PC-3 (cell line): ENCODE measurements around the gene JAKMIP1. TPM values are rescaled to one million over a fixed set of nuclear protein-coding genes. Genes with fewer than 3 reads are reported as not detected.

ENCODE experiments used
- ATAC-seq: fragments of 200-7000 bp; cut with Tn5 transposase; 2 replicates; pipeline ENCODE4 v1.9.1; 2020; ENCODE audit warnings: mild to moderate bottlenecking, moderate library complexity
- BruUV-seq: library from RNA; stranded (reverse); fragments of 400-500 nt; replicated peaks from 2 replicates; lab custom pipeline; 2021; lab: Mats Ljungman, UMichigan
- CTCF ChIA-PET: fragments of 300-600 bp; sonication (Branson Sonifier 250); formaldehyde crosslinking; loops from one replicate; lab custom pipeline; 2022; ENCODE audit warnings: antibody characterized with exemption; lab: Charles Lee
- POLR2A ChIA-PET: fragments of 300-600 bp; sonication (Branson Sonifier 250); formaldehyde crosslinking; loops from one replicate; lab custom pipeline; 2022; ENCODE audit warnings: antibody characterized with exemption; ENCODE audit not compliant: unreplicated experiment; lab: Charles Lee
- DNase-seq: peaks from one replicate; pipeline ENCODE4 v3.0.0-alpha.2; 2015
- H2AFZ ChIP-seq: fragments of 300-600 bp; sonication (generic); 2 replicates; pipeline ENCODE4 v1.6.0; 2016; ENCODE audit warnings: antibody characterized with exemption, low read length
- H3F3A ChIP-seq: fragments of 300-600 bp; sonication (generic); one replicate; pipeline ENCODE4 v1.6.0; 2017; ENCODE audit warnings: antibody characterized with exemption, low read length, control low read depth, mild to moderate bottlenecking; ENCODE audit not compliant: unreplicated experiment
- H3K27ac ChIP-seq: fragments of 300-600 bp; sonication (generic); 2 replicates; pipeline ENCODE4 v1.5.1; 2016; ENCODE audit warnings: mild to moderate bottlenecking, low read length
- H3K27me3 ChIP-seq: fragments of 300-600 bp; sonication (generic); 2 replicates; pipeline ENCODE4 v1.6.1; 2016; ENCODE audit warnings: low read length, mixed read lengths
- H3K36me3 ChIP-seq: fragments of 300-600 bp; sonication (generic); 2 replicates; pipeline ENCODE4 v1.6.1; 2016; ENCODE audit warnings: low read depth, mixed run types, low read length, mixed read lengths
- H3K4me1 ChIP-seq: fragments of 300-600 bp; sonication (generic); 2 replicates; pipeline ENCODE4 v1.5.1; 2016; ENCODE audit warnings: low read length; ENCODE audit not compliant: insufficient read depth
- H3K4me2 ChIP-seq: fragments of 300-600 bp; sonication (generic); 2 replicates; pipeline ENCODE4 v1.6.0; 2016; ENCODE audit warnings: low read length
- H3K4me3 ChIP-seq: fragments of 300-600 bp; sonication (generic); 2 replicates; pipeline ENCODE4 v1.5.1; 2016; ENCODE audit warnings: mild to moderate bottlenecking, low read length, mixed read lengths
- H3K79me2 ChIP-seq: fragments of 300-600 bp; sonication (generic); 2 replicates; pipeline ENCODE4 v1.6.1; 2017; ENCODE audit warnings: low read length, mixed read lengths
- H3K9ac ChIP-seq: fragments of 300-600 bp; sonication (generic); 2 replicates; pipeline ENCODE4 v1.6.0; 2016; ENCODE audit warnings: mild to moderate bottlenecking, low read length
- H3K9me2 ChIP-seq: fragments of 300-600 bp; sonication (generic); replicated peaks from 2 replicates; pipeline ENCODE4 v1.6.1; 2016; ENCODE audit warnings: mixed run types, low read length, mixed read lengths
- H3K9me3 ChIP-seq: fragments of 300-600 bp; sonication (generic); 2 replicates; pipeline ENCODE4 v1.6.1; 2016; ENCODE audit warnings: low read length, mixed read lengths
- H4K20me1 ChIP-seq: fragments of 300-600 bp; sonication (generic); 2 replicates; pipeline ENCODE4 v1.6.1; 2016; ENCODE audit warnings: low read length, mixed read lengths
- CTCF ChIP-seq: fragments of 300-600 bp; sonication (generic); conservative IDR thresholded peaks from 2 replicates; pipeline ENCODE4 v1.5.1; 2017; ENCODE audit warnings: antibody characterized with exemption, low read depth, mild to moderate bottlenecking, low read length
- EZH2 ChIP-seq: fragments of 300-600 bp; sonication (generic); IDR thresholded peaks from one replicate; pipeline ENCODE4 v1.6.1; 2017; ENCODE audit warnings: antibody characterized with exemption, mild to moderate bottlenecking, low read length; ENCODE audit not compliant: unreplicated experiment
- EZH2phosphoT487 ChIP-seq: fragments of 300-600 bp; sonication (generic); IDR thresholded peaks from 2 replicates; pipeline ENCODE4 v1.6.1; 2018; ENCODE audit warnings: mild to moderate bottlenecking, antibody characterized with exemption, low read length, borderline replicate concordance
- intact Hi-C: fragments of 100-400 bp; cut with micrococcal nuclease; formaldehyde crosslinking; loops from 2 replicates; pipeline ENCODE4 v1.9.0; 2023
- total RNA-seq: library from RNA; depleted of rRNA; stranded (reverse); fragments of >200 nt; gene quantifications from 2 replicates; pipeline ENCODE4 v1.2.3, GENCODE V29; 2014

JAKMIP1 gene
- total RNA-seq, 1 experiment from 2014 or later: 0.04 TPM

GRCh38 chr4:6054162-6054922 lies 146.0 kb downstream of the JAKMIP1 start:
- no peaks in the 10 kb centered on the region for H3K4me1 ChIP-seq
- H2AFZ ChIP-seq: no peak overlapping the region
- no peak overlapping the region for H3K27ac ChIP-seq
- TF ChIP-seq EZH2: no peak
- ChIA-PET POLR2A (no interaction called here), CTCF (no interaction called here)
- DNase-seq: no peak
- ATAC-seq: no peak
- no peaks in the 10 kb centered on the region for H3K36me3 ChIP-seq
- H4K20me1 ChIP-seq: no peaks in the 10 kb centered on the region
- no peaks in the 10 kb centered on the region for H3F3A ChIP-seq
- no peaks in the 10 kb centered on the region for H3K9me3 ChIP-seq
- no TSS peak for BruUV-seq
- peaks cover 7% of the 10 kb centered on the region; the same call in 1 of the 2 replicates for H3K27me3 ChIP-seq
- intact Hi-C loops: no loop called here
- no peak overlapping the region for H3K4me3 ChIP-seq
- H3K9ac ChIP-seq: no peak overlapping the region
- no peaks in the 10 kb centered on the region for H3K79me2 ChIP-seq
- H3K9me2 ChIP-seq: no peaks in the 10 kb centered on the region
- no peak overlapping the region for H3K4me2 ChIP-seq

GRCh38 chr4:6052679-6053078 lies 147.7 kb downstream of the JAKMIP1 start:
- H3K9me2 ChIP-seq: no peaks in the 10 kb centered on the region
- peaks cover 7% of the 10 kb centered on the region; the same call in 1 of the 2 replicates for H3K27me3 ChIP-seq
- no peak overlapping the region for H2AFZ ChIP-seq
- H3K79me2 ChIP-seq: no peaks in the 10 kb centered on the region
- no peaks in the 10 kb centered on the region for H3K4me1 ChIP-seq
- H3F3A ChIP-seq: no peaks in the 10 kb centered on the region
- peak; percentile 13 for DNase-seq
- H3K9me3 ChIP-seq: no peaks in the 10 kb centered on the region
- H3K4me3 ChIP-seq: no peak overlapping the region
- no peaks in the 10 kb centered on the region for H4K20me1 ChIP-seq
- ChIA-PET CTCF (no interaction called here), POLR2A (no interaction called here)
- no peak for TF ChIP-seq EZH2phosphoT487
- TF ChIP-seq EZH2: no peak
- TF ChIP-seq CTCF: no peak
- no peak overlapping the region for H3K9ac ChIP-seq
- no TSS peak for BruUV-seq
- ATAC-seq: no peak
- no peaks in the 10 kb centered on the region for H3K36me3 ChIP-seq
- intact Hi-C loops: no loop called here
- H3K27ac ChIP-seq: no peak overlapping the region
- H3K4me2 ChIP-seq: no peak overlapping the region

- ATAC-seq (no peak), DNase-seq (no peak)
- CTCF ChIA-PET: no interaction called here
- Histone ChIP-seq H3K4me2 (no peak overlapping the region), H3K27me3 (peaks cover 7% of the 10 kb centered on the region; the same call in 1 of the 2 replicates), H3K79me2 (no peaks in the 10 kb centered on the region), H4K20me1 (no peaks in the 10 kb centered on the region), H3K9me3 (no peaks in the 10 kb centered on the region), H2AFZ (no peak overlapping the region), H3K27ac (no peak overlapping the region), H3K36me3 (no peaks in the 10 kb centered on the region), H3K9me2 (no peaks in the 10 kb centered on the region), H3F3A (no peaks in the 10 kb centered on the region), H3K9ac (no peak overlapping the region), H3K4me3 (no peak overlapping the region), H3K4me1 (no peaks in the 10 kb centered on the region)
- TF ChIP-seq EZH2 (no peak), CTCF (no peak), EZH2phosphoT487 (no peak)
- POLR2A ChIA-PET: no interaction called here
- intact Hi-C loops: no loop called here
- BruUV-seq: no TSS peak
Measured at GRCh38 chr4:6050551-6050950, 149.8 kb downstream of the JAKMIP1 start.
